OCI-LY1 (cell line): ENCODE data around the gene OR10D3.

Experiments used
- CTCF ChIP-seq: fragments of 200-600 bp; sonication (generic), shearing (Covaris generic); IDR thresholded peaks from 2 replicates; pipeline ENCODE4 v1.5.1; 2017; ENCODE audit warnings: mild to moderate bottlenecking, antibody characterized with exemption, low read length, moderate library complexity, mixed read lengths
- EZH2 ChIP-seq: fragments of 200-600 bp; sonication (generic), shearing (Covaris generic); IDR thresholded peaks from 2 replicates; pipeline ENCODE4 v1.8.0; 2017; ENCODE audit warnings: borderline replicate concordance, mixed run types, mild to moderate bottlenecking, antibody characterized with exemption, low read length, moderate library complexity, mixed read lengths

GRCh38 chr11:124168796-124169195 lies 14.3 kb upstream of the OR10D3 start:
- TF ChIP-seq EZH2 (no peak), CTCF (no peak)
